ENCODE results near the gene FAM20A.
A peak's percentile ranks its signal among the peaks of the same experiment; 100 is the strongest.

FAM20A gene

DNA sequence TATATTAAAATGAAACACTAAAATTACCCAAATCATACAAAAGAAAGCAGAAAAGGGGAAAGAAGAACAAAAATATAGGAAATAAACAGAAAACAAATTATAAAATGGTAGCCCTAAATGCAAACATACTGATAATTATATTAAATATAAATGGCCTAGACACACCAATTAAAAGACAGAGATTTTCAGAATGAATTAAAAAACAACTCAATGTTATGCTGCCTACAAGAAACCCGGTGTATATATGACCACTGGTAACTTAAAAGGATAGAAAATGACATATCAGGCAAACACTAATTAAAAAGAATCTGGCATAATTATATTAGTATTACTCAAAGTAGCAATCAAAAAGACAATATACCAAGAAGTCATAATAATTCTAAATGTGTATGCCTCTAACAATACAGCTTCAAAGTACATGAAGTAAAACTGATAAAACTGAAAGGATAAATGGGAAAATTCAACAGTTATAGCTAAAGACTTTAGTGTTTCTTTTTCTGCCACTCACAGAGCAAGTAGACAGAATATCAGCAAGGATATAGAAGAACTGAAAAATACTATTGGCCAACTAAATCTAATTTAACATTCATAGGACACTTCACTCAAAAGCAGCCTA, 7.5 kb upstream of the FAM20A start:
- Histone ChIP-seq H3K27ac (ENCODE audit: low read length) (no peak overlapping the region), H3K4me1 (ENCODE audit: control insufficient read depth, insufficient read depth, low read length) (no peaks in the 10 kb centered on the region), H3K9ac (ENCODE audit: low read length in 2 of 2) (no peak overlapping the region), H3K9me3 (ENCODE audit: control insufficient read depth in 2 of 2, low read length in 2 of 2) (peaks cover 9 to 10% of the 10 kb centered on the region in 2 donors), H3K4me3 (ENCODE audit: low read length in 2 of 2) (no peak overlapping the region), H3K27me3 (ENCODE audit: control insufficient read depth in 1 of 2, insufficient read depth in 2 of 2, low read length in 2 of 2) (no peaks in the 10 kb centered on the region), H3K36me3 (ENCODE audit: control insufficient read depth in 2 of 2, insufficient read depth in 2 of 2, low read length in 2 of 2) (no peaks in the 10 kb centered on the region)

DNA sequence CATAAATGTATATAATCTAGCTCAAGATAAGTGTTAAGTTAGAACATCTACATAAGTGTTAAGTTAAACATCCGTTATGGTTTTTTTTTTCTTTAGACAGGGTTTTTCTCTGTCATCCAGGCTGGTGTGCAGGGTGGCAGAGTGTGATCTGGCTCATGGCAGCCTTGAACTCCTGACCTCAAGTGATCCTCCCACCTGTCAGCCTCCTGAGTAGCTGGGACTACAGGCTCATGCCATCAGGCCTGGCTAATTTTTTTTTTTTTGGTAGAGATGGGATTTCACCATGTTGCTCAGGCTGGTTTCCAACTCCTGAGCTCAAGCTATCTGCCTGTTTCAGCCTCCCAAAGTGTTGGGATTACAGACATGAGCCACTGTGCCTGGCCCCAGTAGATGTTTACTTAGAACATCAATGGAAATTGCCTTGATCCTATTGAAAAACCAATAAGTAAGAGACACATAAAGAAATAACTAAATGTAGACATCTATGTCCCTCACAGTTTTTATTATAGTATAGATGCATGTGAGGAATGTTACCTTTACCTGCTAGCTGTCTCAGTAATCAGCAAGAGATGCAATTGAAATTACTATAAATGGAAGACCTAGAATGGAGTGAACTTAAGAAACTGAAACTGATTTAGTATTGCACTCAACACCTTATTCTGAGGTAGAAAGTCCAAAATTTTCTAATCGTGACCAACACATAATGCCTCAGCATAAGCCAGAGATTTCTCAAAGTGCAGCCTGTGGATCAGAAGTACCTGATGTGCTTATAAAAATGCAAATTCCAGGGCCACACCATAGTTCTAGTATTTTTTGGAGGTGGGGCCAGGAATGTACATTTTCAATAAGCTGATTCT, 5.5 kb upstream of the FAM20A start:
- no peak overlapping the region for H3K27ac ChIP-seq (ENCODE audit: low read length)
- peaks cover 3% of the 10 kb centered on the region in 2 donors for H3K27me3 ChIP-seq (ENCODE audit: control insufficient read depth in 1 of 2, insufficient read depth in 2 of 2, low read length in 2 of 2)
- H3K9me3 ChIP-seq (ENCODE audit: control insufficient read depth in 2 of 2, low read length in 2 of 2) = peaks cover 9 to 10% of the 10 kb centered on the region in 2 donors
- H3K4me3 ChIP-seq (ENCODE audit: low read length in 2 of 2) = no peak overlapping the region
- H3K4me1 ChIP-seq (ENCODE audit: control insufficient read depth, insufficient read depth, low read length) = no peaks in the 10 kb centered on the region
- H3K9ac ChIP-seq (ENCODE audit: low read length in 2 of 2) = no peak overlapping the region
- H3K36me3 ChIP-seq (ENCODE audit: control insufficient read depth in 2 of 2, insufficient read depth in 2 of 2, low read length in 2 of 2) = no peaks in the 10 kb centered on the region

DNA sequence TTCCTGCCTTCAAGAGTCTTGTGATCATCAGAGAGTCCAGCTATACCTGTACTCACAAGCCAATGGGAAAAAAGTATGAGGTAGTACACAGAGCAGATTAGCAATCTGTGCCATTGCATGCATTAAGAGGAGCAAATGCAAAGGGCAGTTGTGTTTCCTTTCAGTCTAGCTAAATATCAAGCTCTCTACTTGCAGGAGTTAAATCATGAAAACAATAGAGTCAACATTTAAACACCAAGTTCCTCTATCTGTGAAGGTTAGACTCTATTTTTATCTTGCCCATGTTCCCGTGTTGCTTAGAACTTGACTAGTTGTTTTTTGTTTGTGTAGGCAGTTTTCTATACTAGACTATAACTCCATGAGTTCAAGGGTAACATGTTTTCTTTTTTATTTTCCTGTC, 4.7 kb upstream of the FAM20A start:
- Histone ChIP-seq H3K27ac (ENCODE audit: low read length) (no peak overlapping the region), H3K4me3 (ENCODE audit: low read length in 2 of 2) (no peak overlapping the region), H3K27me3 (ENCODE audit: control insufficient read depth in 1 of 2, insufficient read depth in 2 of 2, low read length in 2 of 2) (peaks cover 3 to 8% of the 10 kb centered on the region in 2 donors), H3K36me3 (ENCODE audit: control insufficient read depth in 2 of 2, insufficient read depth in 2 of 2, low read length in 2 of 2) (no peaks in the 10 kb centered on the region), H3K9ac (ENCODE audit: low read length in 2 of 2) (no peak overlapping the region), H3K4me1 (ENCODE audit: control insufficient read depth, insufficient read depth, low read length) (peaks cover 3% of the 10 kb centered on the region), H3K9me3 (ENCODE audit: control insufficient read depth in 2 of 2, low read length in 2 of 2) (peaks cover 9 to 10% of the 10 kb centered on the region in 2 donors)

DNA sequence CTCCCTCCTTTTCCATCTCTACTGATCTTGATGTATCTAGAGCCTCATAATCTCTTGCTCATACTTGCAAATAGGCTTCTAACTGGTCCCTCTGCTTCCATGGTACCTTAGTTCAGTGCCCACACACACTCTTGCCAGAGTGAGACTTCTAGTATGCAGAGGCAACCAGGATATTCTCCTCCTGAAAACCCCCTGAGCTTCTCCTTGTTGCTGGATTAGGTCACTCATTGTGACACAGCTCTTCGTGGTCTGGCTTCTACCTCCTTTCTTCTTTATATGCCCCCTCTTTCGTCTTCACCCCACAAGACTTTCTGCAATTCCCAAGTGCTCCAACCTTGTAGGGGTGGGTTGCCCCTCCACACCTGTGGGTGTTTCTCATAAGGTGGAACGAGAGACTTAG, 2.5 kb upstream of the FAM20A start:
- H3K27ac ChIP-seq (ENCODE audit: low read length) = no peak overlapping the region

DNA sequence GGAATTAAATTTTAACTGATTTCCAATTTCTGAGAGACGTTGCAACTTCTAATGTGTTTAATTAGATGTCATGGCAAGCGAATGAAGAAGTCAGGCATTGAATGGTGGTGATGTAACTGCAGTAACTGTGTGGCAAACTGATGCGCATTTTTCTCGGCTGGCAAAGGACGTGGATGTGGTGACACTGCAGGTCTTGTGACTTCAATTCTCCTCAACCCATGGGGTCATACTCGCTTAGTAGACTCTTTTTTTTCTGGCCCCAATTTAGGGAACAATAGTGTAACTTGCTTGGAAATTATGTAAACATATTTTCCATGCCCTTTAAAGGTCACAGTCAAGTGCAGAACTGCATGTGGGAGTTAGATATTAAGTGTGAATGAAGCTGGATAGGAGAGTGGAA, 1.9 kb upstream of the FAM20A start:
- Histone ChIP-seq H3K27me3 (ENCODE audit: control insufficient read depth in 1 of 2, insufficient read depth in 2 of 2, low read length in 2 of 2) (peaks cover 11 to 20% of the 10 kb centered on the region in 2 donors), H3K4me1 (ENCODE audit: control insufficient read depth, insufficient read depth, low read length) (peaks cover 14% of the 10 kb centered on the region), H3K27ac (ENCODE audit: low read length) (no peak overlapping the region)

More for the DNA sequence above, 2.5 kb upstream of the FAM20A start:
- Histone ChIP-seq H3K4me1 (ENCODE audit: control insufficient read depth, insufficient read depth, low read length) (peaks cover 14% of the 10 kb centered on the region), H3K4me3 (ENCODE audit: low read length in 2 of 2) (no peak overlapping the region), H3K27me3 (ENCODE audit: control insufficient read depth in 1 of 2, insufficient read depth in 2 of 2, low read length in 2 of 2) (peaks cover 11 to 20% of the 10 kb centered on the region in 2 donors), H3K9ac (ENCODE audit: low read length in 2 of 2) (no peak overlapping the region), H3K36me3 (ENCODE audit: control insufficient read depth in 2 of 2, insufficient read depth in 2 of 2, low read length in 2 of 2) (no peaks in the 10 kb centered on the region), H3K9me3 (ENCODE audit: control insufficient read depth in 2 of 2, low read length in 2 of 2) (no peaks in the 10 kb centered on the region)

DNA sequence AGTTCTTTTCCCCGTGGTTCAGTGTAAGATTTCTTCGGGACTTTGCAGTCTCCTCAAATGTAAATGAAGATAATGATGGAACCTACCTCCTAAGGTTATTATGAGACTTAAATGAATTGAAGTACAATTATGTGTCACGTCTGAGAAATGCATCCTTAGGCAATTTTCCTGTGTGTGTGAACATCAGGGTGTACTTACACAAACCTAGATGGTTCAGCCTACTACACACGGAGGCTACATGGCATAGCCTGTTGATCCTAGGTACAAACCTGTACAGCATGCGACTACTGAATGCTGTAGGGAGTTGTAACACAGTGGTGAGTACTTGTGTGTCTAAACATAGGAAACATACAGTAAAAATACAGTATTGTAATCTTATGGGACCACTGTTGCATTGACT, 1.1 kb upstream of the FAM20A start:
- Histone ChIP-seq H3K27ac (ENCODE audit: low read length) (no peak overlapping the region), H3K4me3 (ENCODE audit: low read length in 2 of 2) (no peak overlapping the region), H3K9ac (ENCODE audit: low read length in 2 of 2) (peak overlapping the region in 1 of 2 donors; percentile 6), H3K27me3 (ENCODE audit: control insufficient read depth in 1 of 2, insufficient read depth in 2 of 2, low read length in 2 of 2) (peaks cover 11 to 20% of the 10 kb centered on the region in 2 donors), H3K36me3 (ENCODE audit: control insufficient read depth in 2 of 2, insufficient read depth in 2 of 2, low read length in 2 of 2) (no peaks in the 10 kb centered on the region), H3K9me3 (ENCODE audit: control insufficient read depth in 2 of 2, low read length in 2 of 2) (no peaks in the 10 kb centered on the region), H3K4me1 (ENCODE audit: control insufficient read depth, insufficient read depth, low read length) (peaks cover 14% of the 10 kb centered on the region)

More for the DNA sequence above, 1.9 kb upstream of the FAM20A start:
- no peak overlapping the region for H3K4me3 ChIP-seq (ENCODE audit: low read length in 2 of 2)
- no peak overlapping the region for H3K9ac ChIP-seq (ENCODE audit: low read length in 2 of 2)
- no peaks in the 10 kb centered on the region for H3K36me3 ChIP-seq (ENCODE audit: control insufficient read depth in 2 of 2, insufficient read depth in 2 of 2, low read length in 2 of 2)
- no peaks in the 10 kb centered on the region for H3K9me3 ChIP-seq (ENCODE audit: control insufficient read depth in 2 of 2, low read length in 2 of 2)

DNA sequence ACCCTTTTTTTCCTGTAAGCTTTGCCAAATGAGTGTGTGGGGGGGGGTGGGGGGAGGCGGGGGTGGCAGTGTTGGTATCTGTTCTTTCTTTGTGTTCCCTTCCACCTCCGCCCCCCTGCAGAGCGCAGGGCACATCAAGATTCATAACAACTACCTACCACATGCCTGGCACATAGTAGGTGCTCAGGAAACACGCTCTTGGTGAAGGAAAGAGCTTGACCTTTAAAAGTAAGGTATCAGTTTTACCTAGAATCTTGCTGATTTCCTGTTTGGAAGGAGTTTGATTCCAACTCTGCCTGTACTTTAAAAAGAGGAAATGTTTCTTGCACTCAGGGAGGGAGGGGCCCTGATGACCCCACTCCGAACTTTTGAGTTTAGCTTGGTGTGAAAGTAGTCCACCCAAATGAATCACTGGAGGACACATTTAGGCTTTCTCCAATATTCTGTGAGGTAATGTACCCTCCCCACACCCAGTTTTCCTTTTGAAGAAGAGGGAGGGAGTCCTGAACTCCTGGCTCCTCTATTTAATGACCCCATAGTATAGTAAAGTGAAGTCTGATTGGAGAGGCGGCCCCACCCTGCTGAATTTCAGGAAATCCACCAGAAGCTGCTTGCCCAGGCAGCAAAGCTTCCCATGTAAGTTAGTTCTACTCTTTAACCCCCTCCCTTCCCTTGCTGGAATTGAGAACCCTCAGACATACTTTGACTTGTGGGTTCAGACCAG, 560 bp upstream of the FAM20A start:
- Histone ChIP-seq H3K9me3 (ENCODE audit: control insufficient read depth in 2 of 2, low read length in 2 of 2) (no peaks in the 10 kb centered on the region), H3K9ac (ENCODE audit: low read length in 2 of 2) (no peak overlapping the region), H3K4me3 (ENCODE audit: low read length in 2 of 2) (no peak overlapping the region), H3K27ac (ENCODE audit: low read length) (no peak overlapping the region), H3K27me3 (ENCODE audit: control insufficient read depth in 1 of 2, insufficient read depth in 2 of 2, low read length in 2 of 2) (peaks cover 11 to 20% of the 10 kb centered on the region in 2 donors), H3K4me1 (ENCODE audit: control insufficient read depth, insufficient read depth, low read length) (peaks cover 14% of the 10 kb centered on the region), H3K36me3 (ENCODE audit: control insufficient read depth in 2 of 2, insufficient read depth in 2 of 2, low read length in 2 of 2) (no peaks in the 10 kb centered on the region)

DNA sequence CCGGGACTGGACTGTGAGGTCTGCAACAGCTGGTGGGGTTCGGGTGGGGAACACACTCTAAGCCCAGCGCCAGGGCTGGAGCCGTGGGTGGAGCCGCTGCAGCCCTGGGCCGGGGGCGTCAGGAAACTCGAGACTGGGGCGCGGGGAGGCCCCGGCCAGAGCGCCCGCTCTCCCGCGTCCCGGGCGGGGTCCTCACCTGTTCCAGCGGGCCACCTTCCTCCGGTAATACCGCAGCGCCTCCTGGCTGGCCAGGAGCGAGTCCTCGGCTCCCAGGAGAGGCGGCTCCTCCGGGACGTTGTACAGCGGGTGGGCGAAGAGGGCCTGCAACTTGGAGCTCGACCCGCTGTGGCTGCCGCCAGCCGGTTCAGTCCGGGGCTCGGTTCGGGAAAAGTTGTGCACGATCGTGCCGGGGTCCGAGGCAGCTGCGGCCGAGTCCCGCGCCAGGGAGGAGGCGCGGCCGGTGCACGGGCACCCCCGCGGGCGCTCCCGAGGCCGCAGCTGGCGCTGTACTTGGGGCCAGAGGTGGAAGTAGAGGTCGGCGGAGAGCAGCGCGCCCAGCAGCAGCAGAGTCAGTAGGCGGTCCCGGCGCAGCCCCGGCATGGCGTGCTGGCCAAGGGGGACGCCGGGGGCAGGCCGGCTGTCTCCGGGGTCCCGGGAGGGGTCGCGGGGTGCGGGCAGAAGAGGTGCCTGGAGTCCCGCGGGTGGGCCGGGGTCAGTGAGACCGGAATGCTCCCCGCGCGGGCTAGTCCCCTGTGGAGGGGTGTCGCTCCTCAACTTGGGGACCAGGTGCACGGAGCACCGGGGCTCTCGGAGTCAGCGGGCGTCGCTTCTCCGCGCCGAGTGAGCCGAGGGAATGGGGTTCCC, 868 bp downstream of the FAM20A start:
- H3K4me1 ChIP-seq (ENCODE audit: control insufficient read depth, insufficient read depth, low read length) = peaks cover 14% of the 10 kb centered on the region
- H3K27me3 ChIP-seq (ENCODE audit: control insufficient read depth in 1 of 2, insufficient read depth in 2 of 2, low read length in 2 of 2) = peaks cover 13 to 20% of the 10 kb centered on the region in 2 donors
- no peaks in the 10 kb centered on the region for H3K9me3 ChIP-seq (ENCODE audit: control insufficient read depth in 2 of 2, low read length in 2 of 2)
- H3K9ac ChIP-seq (ENCODE audit: low read length in 2 of 2) = peak overlapping the region; percentile 9 to 29
- no peaks in the 10 kb centered on the region for H3K36me3 ChIP-seq (ENCODE audit: control insufficient read depth in 2 of 2, insufficient read depth in 2 of 2, low read length in 2 of 2)
- peak overlapping the region; percentile 51 to 69 for H3K4me3 ChIP-seq (ENCODE audit: low read length in 2 of 2)
- H3K27ac ChIP-seq (ENCODE audit: low read length) = no peak overlapping the region

DNA sequence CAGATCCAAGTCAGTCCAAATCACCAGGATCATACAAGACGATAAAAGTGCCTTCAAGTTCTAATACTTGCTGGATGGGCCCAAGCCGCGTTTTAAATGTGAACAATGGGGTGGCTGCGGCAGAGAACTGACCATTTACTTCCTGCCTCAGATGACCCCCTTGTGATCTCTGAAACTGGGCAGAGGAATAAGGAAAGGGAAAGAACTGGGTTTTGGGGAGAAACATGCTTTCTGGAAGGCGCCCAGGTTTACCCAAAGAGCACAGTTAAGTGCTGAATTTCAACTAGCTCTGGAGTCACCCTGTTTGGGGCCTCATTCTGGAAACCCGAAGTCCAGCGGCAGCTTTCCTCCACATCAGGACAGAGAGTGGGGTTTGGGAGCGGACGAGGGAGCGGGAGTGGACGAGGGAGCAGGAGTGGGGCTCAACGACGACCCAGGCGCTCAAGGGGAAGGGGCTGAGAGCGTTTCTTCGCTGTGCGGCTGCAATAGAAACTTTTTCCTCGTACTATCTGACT, 1.6 kb downstream of the FAM20A start:
- Histone ChIP-seq H3K36me3 (ENCODE audit: control insufficient read depth in 2 of 2, insufficient read depth in 2 of 2, low read length in 2 of 2) (no peaks in the 10 kb centered on the region), H3K9me3 (ENCODE audit: control insufficient read depth in 2 of 2, low read length in 2 of 2) (no peaks in the 10 kb centered on the region), H3K4me1 (ENCODE audit: control insufficient read depth, insufficient read depth, low read length) (peaks cover 14% of the 10 kb centered on the region), H3K27ac (ENCODE audit: low read length) (no peak overlapping the region), H3K27me3 (ENCODE audit: control insufficient read depth in 1 of 2, insufficient read depth in 2 of 2, low read length in 2 of 2) (peaks cover 13 to 20% of the 10 kb centered on the region in 2 donors), H3K4me3 (ENCODE audit: low read length in 2 of 2) (peak overlapping the region; percentile 51 to 69), H3K9ac (ENCODE audit: low read length in 2 of 2) (peak overlapping the region; percentile 9 to 29)

DNA sequence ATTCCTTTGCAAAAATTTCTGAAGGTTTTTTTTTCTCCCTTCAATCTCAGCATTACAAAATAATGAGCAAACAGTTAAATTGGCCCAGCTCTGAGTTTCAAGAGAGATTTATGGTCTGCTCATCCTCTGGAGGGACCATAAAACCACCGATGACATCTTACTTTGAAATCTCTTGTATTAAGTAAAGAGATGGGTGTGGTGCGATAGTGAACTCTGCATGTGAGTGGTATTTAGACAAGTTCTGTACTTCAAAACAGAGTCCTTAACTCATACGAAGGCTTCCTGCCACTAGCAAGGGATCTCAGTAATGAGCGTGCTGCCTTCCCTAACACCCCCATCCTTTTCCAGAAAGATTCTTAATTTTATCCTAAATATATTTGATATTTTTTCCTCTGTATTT, 2.1 kb downstream of the FAM20A start:
- H3K4me1 ChIP-seq (ENCODE audit: control insufficient read depth, insufficient read depth, low read length) = peaks cover 14% of the 10 kb centered on the region
- no peak overlapping the region for H3K27ac ChIP-seq (ENCODE audit: low read length)
- peaks cover 14 to 20% of the 10 kb centered on the region in 2 donors for H3K27me3 ChIP-seq (ENCODE audit: control insufficient read depth in 1 of 2, insufficient read depth in 2 of 2, low read length in 2 of 2)
- H3K36me3 ChIP-seq (ENCODE audit: control insufficient read depth in 2 of 2, insufficient read depth in 2 of 2, low read length in 2 of 2) = no peaks in the 10 kb centered on the region
- H3K9ac ChIP-seq (ENCODE audit: low read length in 2 of 2) = peak overlapping the region in 1 of 2 donors; percentile 9
- H3K9me3 ChIP-seq (ENCODE audit: control insufficient read depth in 2 of 2, low read length in 2 of 2) = no peaks in the 10 kb centered on the region
- H3K4me3 ChIP-seq (ENCODE audit: low read length in 2 of 2) = no peak overlapping the region

Data from stomach smooth muscle (tissue), 2 donors.